GDM1 (cell line): ENCODE data around the gene CAPN1.
"Not testable (repeated sequence)": the region's sequence is repeated elsewhere in the genome, so short reads cannot be mapped to it uniquely, and the experiment has no call there.

Experiments
- DNase-seq: peaks from one replicate; lab custom pipeline; 2025; lab: John Stamatoyannopoulos, UW

Gene CAPN1

DNA sequence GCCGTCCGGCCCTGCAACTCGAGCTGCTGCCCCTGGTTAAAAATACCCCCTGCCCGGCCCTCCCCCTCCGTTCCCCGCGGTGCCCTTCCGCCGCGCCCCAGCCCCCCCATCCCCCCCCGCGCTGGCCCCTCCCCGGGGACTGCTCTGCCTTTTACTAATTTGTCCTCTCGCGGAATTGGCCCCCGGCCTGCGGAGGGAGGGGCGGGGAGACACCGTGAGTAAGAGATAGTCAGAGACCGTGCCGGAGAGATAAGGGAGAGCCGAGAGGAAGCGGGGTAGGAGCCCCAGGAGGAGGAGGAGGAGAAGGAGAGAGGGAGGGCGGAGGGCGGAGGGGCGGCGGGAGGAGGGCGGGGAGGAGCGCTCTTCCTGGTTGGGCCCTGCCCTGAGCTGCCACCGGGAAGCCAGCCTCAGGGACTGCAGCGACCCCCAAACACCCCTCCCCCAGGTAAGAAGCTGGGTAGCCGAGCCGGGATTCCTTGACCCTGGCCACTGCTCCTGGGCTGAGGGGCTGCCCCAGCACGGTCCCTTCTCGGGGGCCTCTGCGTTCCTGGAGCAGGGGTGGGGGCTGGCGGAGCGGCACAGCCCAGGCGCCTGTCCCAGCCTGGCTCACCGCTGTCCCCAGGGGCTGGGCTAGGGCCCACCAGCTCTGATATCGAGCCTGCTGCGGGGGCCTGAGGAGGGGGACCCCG is at the start of gene CAPN1:
Gene CAPN1 (plus strand): TSS at position 360 of the 689 bp plus-strand sequence. CDS start 774 bp downstream, outside the sequence.
- peak; percentile 74 for DNase-seq

DNA sequence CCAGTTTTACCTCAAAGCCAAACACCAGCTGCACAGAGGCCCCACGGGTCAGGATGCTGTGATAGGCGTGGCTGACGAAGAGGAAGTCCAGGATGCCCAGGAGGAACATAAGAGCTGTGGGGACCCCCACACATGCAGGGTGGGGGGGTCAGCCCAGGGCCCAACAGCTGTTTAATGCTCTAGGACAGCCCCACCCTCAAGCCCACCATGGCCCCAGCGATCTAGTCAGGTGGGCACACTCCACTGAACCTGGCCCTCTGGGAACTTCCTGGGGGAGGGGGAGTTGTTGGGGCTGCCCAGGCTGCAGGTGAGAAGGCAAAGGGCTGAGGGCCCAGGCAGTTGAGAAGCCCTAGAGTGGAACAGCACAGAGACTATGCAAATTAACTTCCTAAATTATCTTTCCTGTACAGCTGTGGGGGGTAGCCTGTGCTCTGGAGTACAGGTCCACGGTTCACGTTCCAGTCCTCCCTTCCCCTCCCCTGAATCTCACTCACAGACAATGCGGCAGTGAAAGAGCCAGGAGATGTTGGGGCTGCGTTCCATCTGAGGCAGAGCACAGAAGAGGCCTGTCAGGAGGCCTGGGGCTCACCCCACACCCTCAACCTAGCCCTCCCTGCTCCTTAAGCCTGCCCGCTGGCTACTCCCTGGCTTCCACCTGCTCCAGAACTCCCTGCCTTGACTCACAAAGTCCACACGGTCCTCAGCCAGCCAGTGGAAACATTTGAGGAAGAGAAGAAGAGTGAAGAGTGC is 49.3 kb upstream of the CAPN1 start:
- DNase-seq: no peak

DNA sequence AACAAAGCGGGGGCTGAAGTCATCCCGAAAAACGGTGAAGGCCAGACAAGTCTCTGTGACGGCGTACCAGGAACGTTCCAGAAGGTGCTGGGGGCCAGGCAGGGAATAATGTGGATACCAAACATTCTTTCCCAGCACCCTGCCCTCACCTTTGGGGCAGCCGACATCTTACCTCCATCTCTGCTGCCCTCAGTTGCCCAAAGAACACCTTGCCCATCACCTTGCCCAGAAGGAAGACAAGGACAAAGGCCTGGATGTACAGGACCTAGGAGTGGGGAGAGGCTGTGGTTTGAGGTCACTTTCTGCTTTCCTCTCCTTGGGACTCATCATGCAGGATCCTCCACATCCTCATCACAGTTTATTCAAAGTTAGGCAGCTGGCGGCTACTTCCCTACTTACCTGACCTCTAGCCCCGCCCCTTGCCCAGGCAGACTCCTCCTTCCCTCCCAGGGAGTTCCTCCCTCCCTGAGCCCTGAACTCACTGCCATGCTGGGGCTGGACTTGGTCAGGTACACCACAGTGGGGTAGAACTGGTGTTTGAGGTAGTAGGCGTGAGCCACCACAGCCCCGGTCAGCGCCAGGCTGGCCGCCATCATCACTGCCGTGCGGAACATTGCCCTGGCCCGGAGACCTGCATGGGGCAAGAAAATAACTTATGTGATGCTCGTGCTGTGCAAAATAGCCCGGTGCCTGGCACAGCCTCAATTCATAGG is 48.6 kb upstream of the CAPN1 start:
- DNase-seq: no peak

DNA sequence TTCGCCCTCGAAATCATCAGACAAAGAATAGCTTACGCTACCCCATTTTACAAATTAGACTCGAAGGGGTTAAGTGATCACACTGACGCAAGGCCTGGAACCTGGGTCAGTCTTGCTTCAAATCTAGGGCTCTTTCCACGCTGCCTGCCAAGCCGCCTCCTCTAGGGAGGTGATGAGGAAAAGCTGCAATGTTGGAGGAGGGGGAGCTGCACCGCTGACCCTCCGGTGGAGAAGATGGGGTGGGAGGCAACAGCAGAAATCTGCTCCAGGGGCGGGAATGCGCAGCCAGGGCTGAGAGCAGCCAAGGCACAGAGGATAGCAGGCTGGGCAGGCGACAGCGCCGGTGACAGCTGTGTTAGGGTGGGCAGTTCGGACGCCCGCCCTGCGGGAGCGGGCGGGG is 48.0 kb upstream of the CAPN1 start:
- DNase-seq: no peak

DNA sequence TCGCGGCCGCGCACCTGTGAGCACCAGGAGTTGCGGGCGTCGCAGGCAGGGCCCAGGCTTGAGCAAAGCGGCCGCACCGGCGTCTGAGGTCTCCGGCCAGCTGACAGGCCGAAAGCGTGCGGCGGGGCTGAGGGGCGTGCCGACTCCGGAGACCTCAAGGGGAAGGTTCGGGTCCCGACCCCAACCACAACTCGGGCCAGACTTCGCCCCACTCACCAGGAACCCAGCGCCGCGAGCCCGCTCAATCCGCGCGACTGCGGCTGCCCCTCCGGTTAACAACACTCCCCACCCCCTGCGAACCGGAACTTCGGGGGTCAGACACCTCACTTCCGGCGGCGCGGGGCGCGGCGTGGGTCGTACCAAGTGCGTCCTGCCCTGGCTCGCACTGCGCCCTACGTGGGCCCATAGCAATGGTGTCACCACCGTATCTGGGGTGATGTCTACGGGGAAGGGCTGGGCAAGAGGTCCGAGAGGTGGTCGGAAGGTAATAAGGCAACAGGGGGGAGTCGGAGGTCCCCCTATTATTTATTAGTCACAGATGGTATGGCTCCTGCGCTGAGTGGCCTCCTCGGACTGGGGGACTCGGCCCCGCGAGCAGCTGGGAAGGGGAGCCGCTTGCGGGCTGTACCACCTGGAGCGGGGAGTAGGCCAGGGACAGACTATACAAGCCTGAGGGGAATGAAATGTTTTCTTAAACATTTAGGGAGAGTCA is 47.3 kb upstream of the CAPN1 start, which contains the start of gene SYVN1:
Gene SYVN1 (minus strand): TSS at position 280 of the 712 bp plus-strand sequence. CDS start 918 bp downstream, outside the sequence.
- DNase-seq: peak; percentile 82

DNA sequence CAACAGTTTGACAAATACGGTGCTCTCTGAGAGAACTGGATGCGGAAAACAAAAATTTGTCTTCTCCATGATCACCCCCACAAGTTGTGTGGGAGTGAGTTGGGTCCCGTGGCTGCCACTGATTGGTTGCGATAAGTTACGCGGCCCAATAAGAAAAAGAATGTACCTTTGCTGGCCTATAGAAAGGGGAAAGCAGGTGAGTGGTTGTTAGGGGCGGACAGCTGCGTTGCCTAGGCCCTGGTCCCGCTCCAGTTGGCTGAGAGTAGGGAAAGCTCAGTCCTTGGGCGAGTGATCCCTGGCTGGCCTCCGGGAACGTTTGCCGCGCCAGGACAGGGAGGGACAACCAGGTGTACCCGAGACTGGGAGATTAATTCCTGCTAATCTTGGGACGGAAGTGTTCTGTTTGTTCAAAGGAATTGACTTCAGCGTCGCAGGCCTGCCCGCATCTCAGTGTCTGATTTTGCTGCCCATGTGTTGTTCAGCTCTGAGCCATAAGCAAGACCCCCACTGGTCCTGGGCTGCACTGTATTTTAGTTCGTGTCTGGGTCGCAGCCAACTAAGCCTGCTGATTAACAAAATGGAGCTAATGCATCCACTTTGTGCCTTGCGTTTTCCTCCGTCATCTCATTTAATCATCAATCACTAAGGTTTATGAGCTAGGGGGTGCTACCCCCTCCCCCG is 46.6 kb upstream of the CAPN1 start:
- DNase-seq: peak; percentile 82

DNA sequence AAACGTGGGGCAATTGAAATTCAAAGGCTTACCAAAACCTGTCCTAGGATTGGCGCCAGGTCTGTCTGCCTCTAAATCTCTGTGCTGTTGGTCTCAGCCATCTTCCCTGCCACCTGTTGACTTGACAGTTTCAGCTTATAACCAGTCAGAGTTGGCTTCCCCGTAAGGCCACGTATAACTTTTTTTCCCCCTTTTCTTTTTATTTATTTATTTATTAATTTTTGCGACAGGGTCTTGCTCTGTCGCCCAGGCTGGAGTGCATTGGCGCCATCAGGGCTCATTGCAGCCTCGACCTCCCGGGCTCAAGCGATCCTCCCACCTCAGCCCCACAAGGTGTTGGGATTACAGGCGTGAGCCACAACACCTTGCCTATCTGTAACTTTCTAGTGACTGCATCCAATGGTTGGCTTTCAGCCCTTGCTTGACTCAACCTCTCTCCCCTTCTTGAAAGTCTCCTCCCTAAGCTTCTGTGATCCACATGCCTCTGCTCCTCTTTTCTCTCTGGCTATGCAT is 46.0 kb upstream of the CAPN1 start:
- no peak for DNase-seq

DNA sequence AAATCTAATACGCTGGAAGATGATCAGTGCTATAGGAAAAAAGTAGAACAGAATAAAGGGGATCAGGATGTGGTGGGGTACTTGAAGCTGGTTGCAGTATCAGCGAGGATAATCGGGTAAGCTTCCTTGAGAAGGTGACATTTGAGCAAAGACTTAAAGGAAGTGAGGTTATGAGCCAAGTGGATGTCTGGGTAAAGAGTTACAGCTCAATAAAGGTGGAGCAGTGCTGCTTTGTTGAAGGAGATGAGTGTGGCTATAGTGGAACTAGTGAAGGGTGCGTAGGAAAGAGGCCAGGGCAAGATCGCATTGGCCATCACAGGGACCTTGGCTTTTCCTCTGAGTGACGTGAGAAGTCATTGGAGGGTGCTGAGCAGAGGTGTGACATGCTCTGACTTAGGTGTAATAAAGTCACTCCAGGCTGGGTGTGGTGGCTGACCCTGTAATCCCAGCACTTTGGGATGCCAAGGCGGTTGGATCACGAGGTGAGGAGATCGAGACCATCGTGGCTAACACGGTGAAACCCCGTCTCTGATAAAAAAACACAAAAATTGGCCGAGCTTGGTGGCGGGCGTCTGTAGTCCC is 45.1 kb upstream of the CAPN1 start:
- DNase-seq: no peak

DNA sequence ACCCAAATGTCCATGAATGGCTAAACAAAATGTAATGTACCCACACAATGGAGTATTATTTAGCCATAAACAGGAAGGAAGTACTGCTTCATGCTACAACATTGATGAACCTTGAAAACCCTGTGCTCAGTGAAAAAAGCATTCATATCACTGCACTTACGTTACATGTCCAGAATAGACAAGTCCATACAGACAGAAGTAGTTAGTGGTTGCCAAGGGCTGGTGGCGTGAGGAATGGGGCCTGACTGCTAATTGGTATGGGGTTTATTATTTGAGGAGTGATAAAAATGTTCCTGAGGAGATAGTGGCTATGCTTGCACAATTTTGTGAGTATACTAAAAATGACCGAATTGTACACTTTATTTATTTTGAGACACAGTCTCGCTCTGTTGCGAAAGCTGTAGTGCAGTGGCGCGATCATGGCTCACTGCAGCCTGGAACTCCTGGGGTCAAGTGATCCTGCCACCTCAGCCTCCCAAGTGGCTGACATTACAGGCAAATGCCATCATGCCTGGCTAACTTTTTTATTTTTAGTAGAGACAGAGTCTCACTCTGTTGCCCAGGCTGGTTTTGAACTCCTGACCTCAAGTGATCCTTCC is 39.7 kb upstream of the CAPN1 start:
- no peak for DNase-seq

DNA sequence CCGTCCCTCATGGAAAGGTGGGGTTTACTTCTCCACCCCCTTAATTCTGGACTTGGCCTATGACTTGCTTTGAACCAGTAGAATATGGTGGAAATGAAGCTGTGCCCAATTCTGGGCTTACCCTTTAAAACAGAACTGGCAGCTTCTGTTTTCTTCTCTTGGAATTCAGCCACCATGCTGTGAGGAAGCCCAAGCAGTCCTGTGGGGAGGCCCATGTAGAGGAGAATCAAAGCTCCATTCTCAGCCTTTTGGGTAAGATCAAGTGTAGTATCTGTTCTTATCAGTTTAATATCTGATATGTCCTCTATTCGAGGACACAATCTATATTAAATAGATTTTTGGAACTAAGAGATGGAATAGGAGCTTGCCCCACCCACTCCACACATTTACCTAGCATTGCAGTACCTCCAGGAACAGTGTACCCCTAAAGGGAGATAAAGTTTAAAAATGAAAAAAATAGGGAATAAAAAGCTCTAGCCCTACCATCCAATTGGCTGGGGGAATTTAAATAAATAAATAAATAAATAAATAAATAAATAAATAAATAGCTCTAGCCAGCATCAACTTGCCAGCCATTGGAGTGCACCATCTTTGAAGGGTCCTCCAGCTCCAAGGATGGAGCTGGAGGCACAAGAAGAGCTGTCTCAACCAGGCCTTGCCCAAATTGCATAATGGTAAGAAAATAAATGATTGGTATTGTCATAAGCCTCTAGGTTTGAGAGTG is 34.2 kb upstream of the CAPN1 start:
- no peak for DNase-seq

DNA sequence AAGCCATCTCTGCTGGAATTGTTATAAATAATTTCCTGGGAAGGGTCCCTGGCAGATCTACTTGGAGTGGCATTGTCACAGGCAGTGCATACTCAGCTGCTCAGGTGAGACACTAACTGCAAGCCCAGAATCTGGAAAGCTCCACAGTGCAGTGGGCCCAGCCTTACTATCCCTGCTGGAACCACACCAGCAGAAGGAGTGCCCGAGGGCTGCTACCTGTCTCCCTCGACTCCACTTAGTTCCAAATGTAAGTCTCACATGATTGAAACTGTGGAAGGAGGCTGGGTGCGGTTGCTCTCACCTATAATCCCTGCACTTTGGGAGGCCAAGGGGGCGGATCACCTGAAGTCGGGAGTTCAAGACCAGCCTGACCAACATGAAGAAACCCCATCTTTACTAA is 33.1 kb upstream of the CAPN1 start:
- DNase-seq: no peak

DNA sequence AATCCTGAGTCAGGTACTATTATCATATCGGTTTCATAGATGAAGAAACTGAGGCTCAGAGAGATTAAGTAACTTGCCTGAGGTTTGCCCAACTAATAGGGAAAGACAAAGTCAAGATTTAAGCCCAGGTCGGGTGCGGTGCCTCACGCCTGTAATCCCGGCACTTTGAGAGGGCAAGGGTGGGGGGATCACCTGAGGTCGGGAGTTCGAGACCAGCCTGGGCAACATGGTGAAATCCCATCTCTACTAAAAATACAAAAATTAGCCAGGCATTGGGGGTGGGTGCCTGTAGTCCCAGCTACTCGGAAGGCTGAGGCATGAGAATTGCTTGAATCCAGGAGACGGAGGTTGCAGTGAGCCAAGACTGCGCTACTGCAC is 31.6 kb upstream of the CAPN1 start:
- not testable (repeated sequence) for DNase-seq

DNA sequence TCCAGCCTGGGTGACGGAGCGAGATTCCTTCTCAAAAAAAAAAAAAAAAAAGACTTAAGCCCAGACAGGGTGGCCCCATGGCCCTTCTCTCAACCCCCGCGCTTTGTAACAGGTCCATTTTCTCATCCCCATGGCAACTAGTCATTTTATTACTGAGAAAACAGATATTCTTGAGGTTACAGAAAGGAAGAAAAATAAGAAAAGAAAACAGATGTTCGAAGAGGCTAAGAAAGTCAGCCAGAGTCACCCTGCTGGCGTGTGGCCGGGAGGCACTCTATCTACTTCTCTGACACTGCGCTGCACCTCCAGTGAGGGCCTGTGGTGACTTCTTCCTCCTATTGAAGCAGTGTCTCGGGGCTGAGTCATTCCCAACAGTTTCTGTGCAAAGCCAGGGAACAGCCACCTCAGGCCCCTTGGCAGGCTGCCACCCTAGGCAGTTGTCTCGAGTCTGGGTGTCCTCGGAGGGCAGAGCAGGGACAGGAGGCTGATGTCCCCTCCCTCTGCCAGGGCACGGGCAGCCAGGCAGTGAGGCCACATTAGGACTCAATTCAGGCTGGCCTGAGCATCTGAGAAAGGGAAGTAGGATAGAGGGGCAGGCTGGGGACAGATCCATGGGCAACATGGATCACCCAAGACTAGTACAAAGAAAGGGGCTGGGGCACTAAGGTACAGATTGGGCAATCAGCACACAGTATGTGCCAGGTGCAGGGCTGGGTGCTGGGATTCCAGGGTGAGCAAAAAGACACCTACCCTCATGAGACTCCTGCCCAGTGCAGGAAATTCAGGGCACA is 31.0 kb upstream of the CAPN1 start:
- DNase-seq: peak; percentile 93

DNA sequence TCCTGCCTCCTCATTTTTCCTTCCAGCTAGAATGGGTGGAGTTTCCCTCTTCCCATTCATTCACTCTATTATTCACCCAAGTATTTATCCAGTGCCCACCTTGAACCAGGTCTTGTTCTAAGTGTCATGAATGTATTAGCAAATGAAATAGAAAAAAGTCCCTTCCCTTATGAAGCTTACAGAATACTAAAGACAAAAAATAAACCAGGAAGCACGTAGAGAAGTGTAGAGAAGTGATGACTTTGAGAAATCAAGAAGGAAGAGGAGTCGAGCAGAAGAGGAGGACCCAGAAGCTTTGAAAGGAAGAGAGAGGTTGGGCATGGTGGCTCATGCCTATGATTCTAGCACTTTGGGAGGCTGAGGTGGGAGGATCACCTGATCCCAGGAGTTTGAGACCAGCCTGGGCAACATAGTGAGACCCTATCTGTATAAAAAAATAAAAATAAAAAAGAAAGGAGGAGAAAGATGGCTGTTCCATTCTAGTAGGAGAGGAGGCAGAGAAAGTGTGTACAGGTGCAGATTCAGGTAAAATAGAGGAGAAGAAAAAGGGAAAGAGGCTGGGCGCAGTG is 30.3 kb upstream of the CAPN1 start:
- no peak for DNase-seq

DNA sequence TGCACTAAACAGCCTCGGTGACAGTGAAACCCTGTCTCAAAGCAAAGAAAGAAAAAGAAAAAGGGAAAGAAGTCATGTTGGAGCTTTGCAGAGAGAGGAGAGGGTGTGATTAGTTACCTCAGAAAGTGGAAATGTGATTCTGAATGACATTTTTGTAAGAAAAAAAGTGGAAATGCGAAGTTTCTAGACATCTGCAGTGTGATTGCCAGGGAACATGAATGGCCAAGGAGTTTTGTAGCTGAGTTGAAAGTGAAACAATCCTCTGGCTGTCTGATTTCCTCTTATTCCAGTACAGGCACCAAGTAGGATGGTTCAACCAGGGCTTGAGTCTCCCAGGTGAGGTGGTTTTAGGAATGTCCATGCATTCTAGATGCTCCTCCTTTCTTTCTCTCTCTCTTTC is 29.6 kb upstream of the CAPN1 start:
- no peak for DNase-seq

DNA sequence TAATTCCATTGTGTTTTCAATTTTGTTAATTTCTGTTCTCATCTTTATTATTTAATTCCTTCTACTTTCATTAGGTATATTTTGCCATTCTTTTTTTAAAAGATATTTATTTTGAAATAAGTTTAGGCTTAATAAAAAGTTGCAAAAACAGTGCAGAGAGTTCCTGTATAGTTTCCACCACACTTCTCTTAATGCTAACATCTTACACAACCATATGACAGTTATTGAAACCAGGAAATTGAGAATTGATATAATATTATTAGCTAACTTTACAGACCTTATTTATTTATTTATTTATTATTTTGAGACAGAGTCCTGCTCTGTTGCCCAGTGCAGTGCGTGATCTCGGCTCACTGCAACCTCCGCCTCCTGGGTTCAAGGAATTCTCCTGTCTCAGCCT is 25.5 kb upstream of the CAPN1 start:
- no peak for DNase-seq

DNA sequence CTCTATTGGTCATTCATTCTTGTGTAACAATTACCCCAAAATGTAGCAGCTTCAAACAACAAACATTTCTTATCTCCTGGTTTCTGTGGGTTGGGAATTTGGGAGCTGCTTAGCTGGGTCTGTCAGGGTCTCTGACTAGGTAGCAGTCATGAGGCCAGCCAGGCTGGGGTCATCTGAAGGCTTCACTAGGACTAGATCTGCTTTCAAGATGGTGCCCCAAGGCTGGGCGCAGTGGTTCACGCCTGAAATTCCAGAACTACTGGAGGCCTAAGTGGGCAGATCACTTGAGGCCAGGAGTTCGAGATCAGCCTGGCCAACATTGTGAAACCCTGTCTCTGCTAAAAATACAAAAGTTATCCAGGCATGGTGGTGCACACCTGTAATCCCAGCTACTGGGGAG is 24.8 kb upstream of the CAPN1 start:
- DNase-seq: no peak

DNA sequence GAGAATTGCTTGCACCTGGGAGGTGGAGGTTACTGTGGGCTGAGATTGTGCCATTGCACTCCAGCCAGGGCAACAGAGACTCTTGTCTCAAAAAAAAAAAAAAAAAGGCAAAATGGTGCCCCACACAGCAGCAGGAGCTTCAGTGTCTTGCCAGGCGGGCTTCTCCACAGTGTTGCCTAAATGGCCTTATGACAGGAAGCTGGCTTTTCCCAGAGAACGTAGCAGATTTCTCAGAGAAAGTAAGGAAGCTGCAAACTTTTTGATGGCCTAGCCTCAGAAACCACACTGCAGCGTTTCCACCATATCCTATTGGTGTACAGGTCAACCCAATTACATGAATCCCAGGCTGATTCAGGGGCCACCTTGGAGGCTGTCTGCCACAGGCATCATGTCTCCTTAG is 24.4 kb upstream of the CAPN1 start:
- DNase-seq: no peak

DNA sequence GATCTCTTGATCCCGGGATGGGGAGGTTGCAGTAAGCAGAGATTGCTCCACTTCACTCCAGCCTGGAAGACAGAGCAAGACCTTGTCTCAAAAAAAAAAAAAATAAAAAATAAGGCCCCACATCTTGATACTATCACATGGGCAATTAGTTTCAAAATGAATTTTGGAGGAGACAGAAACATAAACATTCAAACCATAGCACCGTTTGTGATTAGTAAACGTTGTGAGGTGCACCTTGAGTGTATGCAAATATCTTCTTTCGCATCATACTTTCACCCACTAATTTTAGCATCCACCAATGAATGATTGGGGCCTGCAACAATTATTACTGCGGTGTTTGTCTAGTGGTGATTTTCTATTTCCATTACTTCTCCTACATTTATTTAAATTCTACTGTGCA is 22.7 kb upstream of the CAPN1 start:
- DNase-seq: no peak
